H1 (cell line): ENCODE results near the gene FAM107A. TPM values are rescaled to one million over a fixed set of nuclear protein-coding genes. Genes with fewer than 3 reads are reported as not detected.

Source experiments
- CTCF ChIA-PET: fragments of 300-600 bp; sonication (Branson Sonifier 250); formaldehyde crosslinking; loops from one replicate; lab custom pipeline; 2021; ENCODE audit not compliant: partially characterized antibody; lab: Charles Lee
- POLR2A ChIA-PET: fragments of 300-600 bp; sonication (Branson Sonifier 250); formaldehyde crosslinking; loops from one replicate; lab custom pipeline; 2021; ENCODE audit warnings: inconsistent platforms; ENCODE audit not compliant: partially characterized antibody; lab: Charles Lee
- DNase-seq, 2 experiments: peaks; one replicate each; pipeline versions ENCODE4 v3.0.0 to v3.0.0-alpha.2; 2010 to 2022; ENCODE audit warnings: low spot score in 2 of 2, low read depth in 1 of 2, mixed read lengths in 1 of 2
- FAIRE-seq: peaks from 2 replicates; lab custom pipeline; 2011; peaks lifted over from hg19 to GRCh38; lab: Jason Lieb, UNC
- H2AFZ ChIP-seq: 2 replicates; pipeline ENCODE4 v1.8.1; 2012; ENCODE audit warnings: low read length, inconsistent platforms
- H2AK5ac ChIP-seq: 2 replicates; pipeline ENCODE4 v1.6.1; 2013; ENCODE audit warnings: low read depth, low read length
- H2BK120ac ChIP-seq: replicated peaks from 2 replicates; pipeline ENCODE3; 2013; ENCODE audit warnings: low read depth, low read length, inconsistent platforms
- H2BK12ac ChIP-seq: 2 replicates; pipeline ENCODE4 v1.6.1; 2013; ENCODE audit warnings: low read depth, low read length
- H2BK15ac ChIP-seq: 2 replicates; pipeline ENCODE4 v1.6.1; 2013; ENCODE audit warnings: low read length
- H2BK20ac ChIP-seq: 2 replicates; pipeline ENCODE4 v1.6.1; 2013; ENCODE audit warnings: low read length
- H2BK5ac ChIP-seq: 2 replicates; pipeline ENCODE4 v1.6.1; 2013; ENCODE audit warnings: low read depth, low read length
- H3K14ac ChIP-seq: 2 replicates; pipeline ENCODE4 v1.6.1; 2013; ENCODE audit warnings: inconsistent platforms; ENCODE audit not compliant: insufficient read length
- H3K18ac ChIP-seq: 2 replicates; pipeline ENCODE4 v1.6.1; 2013; ENCODE audit warnings: low read length; ENCODE audit errors: extremely low read depth
- H3K23ac ChIP-seq: 2 replicates; pipeline ENCODE4 v1.6.1; 2013; ENCODE audit warnings: inconsistent platforms; ENCODE audit not compliant: insufficient read length
- H3K23me2 ChIP-seq: 2 replicates; pipeline ENCODE4 v1.6.1; 2013; ENCODE audit warnings: low read depth, low read length
- H3K27ac ChIP-seq: 2 replicates; pipeline ENCODE4 v1.6.1; 2011; ENCODE audit warnings: low read depth, low read length, inconsistent platforms
- H3K27me3 ChIP-seq, 4 experiments: replicated peaks in 1 of 4; 1 replicate in 1 of 4; 2 replicates in 3 of 4; pipeline versions ENCODE4 v1.6.1 to v1.8.1; 2011 to 2013; ENCODE audit warnings: low read length in 3 of 4, mild to moderate bottlenecking in 3 of 4, inconsistent platforms in 2 of 4, mixed read lengths in 2 of 4, moderate library complexity in 1 of 4; ENCODE audit not compliant: control insufficient read depth in 3 of 4, insufficient read depth in 3 of 4; ENCODE audit errors: extremely low read depth in 1 of 4
- H3K36me3 ChIP-seq, 4 experiments: 2 replicates each; pipeline versions ENCODE4 v1.6.1 to v1.8.1; 2011 to 2013; ENCODE audit warnings: mild to moderate bottlenecking in 4 of 4, low read length in 3 of 4, moderate library complexity in 2 of 4, control low read depth in 1 of 4, inconsistent platforms in 1 of 4; ENCODE audit not compliant: insufficient read depth in 4 of 4, control insufficient read depth in 2 of 4
- H3K4ac ChIP-seq: replicated peaks from 2 replicates; pipeline ENCODE3; 2013; ENCODE audit warnings: low read length, low read depth, mixed read lengths, inconsistent platforms; ENCODE audit not compliant: insufficient read length
- H3K4me1 ChIP-seq, 4 experiments: replicated peaks in 1 of 4; 1 replicate in 1 of 4; 2 replicates in 3 of 4; pipeline versions ENCODE4 v1.6.1 to v1.8.1; 2011 to 2013; ENCODE audit warnings: low read length in 3 of 4, inconsistent platforms in 2 of 4, mixed read lengths in 1 of 4; ENCODE audit not compliant: insufficient read depth in 4 of 4, control insufficient read depth in 3 of 4
- H3K4me2 ChIP-seq, 2 experiments: 2 replicates each; pipeline versions ENCODE4 v1.6.1 to v1.8.1; 2011 to 2013; ENCODE audit warnings: low read depth in 2 of 2, low read length in 2 of 2, control low read depth in 1 of 2, inconsistent platforms in 1 of 2, mild to moderate bottlenecking in 1 of 2; ENCODE audit not compliant: insufficient read depth in 1 of 2
- H3K4me3 ChIP-seq, 4 experiments: fragments of 200-600, 300-600 bp in 1 of 4; sonication (generic), shearing (Covaris generic), sonication (Bioruptor Twin) in 1 of 4; 2 replicates each; pipeline versions ENCODE4 v1.5.1 to v1.8.1; 2011 to 2016; ENCODE audit warnings: low read length in 4 of 4, low read depth in 3 of 4, control low read depth in 2 of 4, inconsistent platforms in 2 of 4, mild to moderate bottlenecking in 2 of 4, mixed read lengths in 1 of 4, moderate library complexity in 1 of 4; ENCODE audit not compliant: insufficient read depth in 2 of 4; ENCODE audit errors: extremely low read depth in 1 of 4
- H3K56ac ChIP-seq: replicated peaks from 2 replicates; pipeline ENCODE3; 2013; ENCODE audit warnings: low read depth, mild to moderate bottlenecking, mixed read lengths, low read length, inconsistent platforms; ENCODE audit not compliant: insufficient read length
- H3K79me1 ChIP-seq: 2 replicates; pipeline ENCODE4 v1.6.1; 2013; ENCODE audit warnings: low read depth, low read length, control low read depth
- H3K79me2 ChIP-seq, 2 experiments: 2 replicates each; pipeline versions ENCODE4 v1.6.1 to v1.8.1; 2012 to 2013; ENCODE audit warnings: low read length in 2 of 2, mild to moderate bottlenecking in 2 of 2, inconsistent platforms in 1 of 2; ENCODE audit not compliant: insufficient read depth in 2 of 2, control insufficient read depth in 1 of 2
- H3K9ac ChIP-seq, 4 experiments: replicated peaks in 1 of 4; 1 replicate in 1 of 4; 2 replicates in 3 of 4; pipeline versions ENCODE4 v1.6.1 to v1.8.1; 2011 to 2013; ENCODE audit warnings: low read depth in 3 of 4, low read length in 3 of 4, control low read depth in 2 of 4, mild to moderate bottlenecking in 2 of 4, moderate library complexity in 2 of 4, inconsistent platforms in 1 of 4; ENCODE audit errors: extremely low read depth in 1 of 4
- H3K9me3 ChIP-seq, 2 experiments: 2 replicates each; pipeline versions ENCODE4 v1.6.1 to v1.8.1; 2012 to 2013; ENCODE audit warnings: mild to moderate bottlenecking in 2 of 2, moderate library complexity in 2 of 2, control low read depth in 1 of 2, inconsistent platforms in 1 of 2, low read depth in 1 of 2, low read length in 1 of 2, mixed read lengths in 1 of 2; ENCODE audit not compliant: insufficient read depth in 2 of 2
- H4K20me1 ChIP-seq, 2 experiments: replicated peaks in 1 of 2; 2 replicates each; pipeline versions ENCODE3 to v1.8.1; 2011 to 2013; ENCODE audit warnings: inconsistent platforms in 2 of 2, low read length in 2 of 2, mild to moderate bottlenecking in 1 of 2; ENCODE audit not compliant: insufficient read depth in 2 of 2, control insufficient read depth in 1 of 2
- H4K5ac ChIP-seq: 2 replicates; pipeline ENCODE4 v1.6.1; 2013; ENCODE audit warnings: low read length, low read depth, mixed read lengths, inconsistent platforms; ENCODE audit not compliant: insufficient read length
- H4K8ac ChIP-seq: 2 replicates; pipeline ENCODE4 v1.8.0; 2013; ENCODE audit warnings: mild to moderate bottlenecking, moderate library complexity, low read length, inconsistent platforms; ENCODE audit not compliant: insufficient read depth; ENCODE audit errors: extremely low read depth
- H4K91ac ChIP-seq: replicated peaks from 2 replicates; pipeline ENCODE3; 2013; ENCODE audit warnings: low read length, mixed read lengths, inconsistent platforms; ENCODE audit not compliant: insufficient read length
- CEBPB ChIP-seq: IDR thresholded peaks from 2 replicates; pipeline ENCODE4 v1.6.1; 2012; ENCODE audit warnings: low read depth, low read length
- KDM1A ChIP-seq: fragments of 200-600, 300-600 bp; sonication (generic); IDR thresholded peaks from 2 replicates; pipeline ENCODE4 v1.7.1; 2016; ENCODE audit warnings: mild to moderate bottlenecking, low read length, borderline replicate concordance
- MAX ChIP-seq: IDR thresholded peaks from 2 replicates; pipeline ENCODE4 v1.6.1; 2012; ENCODE audit warnings: inconsistent platforms
- YY1 ChIP-seq: IDR thresholded peaks from 2 replicates; pipeline ENCODE4 v1.6.1; 2011; ENCODE audit warnings: low read depth, mild to moderate bottlenecking, low read length
- WGBS, 2 experiments: shearing (Covaris generic) in 1 of 2; methylation state at CpG; one replicate each; pipeline versions ENCODE4 v1.1.6 to v1.1.7; 2013 to 2015; ENCODE audit warnings: low lambda C conversion rate in 2 of 2, mixed read lengths in 2 of 2, inconsistent platforms in 1 of 2, low coverage in 1 of 2, missing lambda C conversion rate in 1 of 2; ENCODE audit not compliant: insufficient replicate concordance in 2 of 2, insufficient coverage in 1 of 2, insufficient read length in 1 of 2; ENCODE audit errors: extremely low coverage in 1 of 2, missing lambda C conversion rate in 1 of 2; 5-methylcytosine and 5-hydroxymethylcytosine counted together
- polyA plus RNA-seq, 7 experiments: library from polyadenylated mRNA; depleted of rRNA in 3 of 7; stranded (reverse) in 5 of 7; unstranded in 2 of 7; fragments of >200 nt in 5 of 7; fragments of 200-250 nt in 2 of 7; gene quantifications; 1 replicate in 5 of 7; 2 replicates in 1 of 7; 4 replicates in 1 of 7; pipeline versions ENCODE4 v1.2.1 to v1.2.3, GENCODE V29; 2011 to 2013; ENCODE audit warnings: missing spikeins in 2 of 7, mixed read lengths in 2 of 7
- total RNA-seq: library from RNA; stranded (reverse); fragmentation: NEBNext Ultra II Directional; extraction: Animal tissue kit (Norgen Biotek cat#: 25700); gene quantifications from 2 replicates; pipeline ENCODE4 v1.2.1, GENCODE V29; 2021

Gene FAM107A
- total and polyA plus RNA-seq, 2 of the 8 experiments (the other 6 are each of a cell fraction or from before 2014, with no cell fraction given) = 0.51 to 0.65 TPM

GRCh38 chr3:58521917-58522631 lies 55.1 kb downstream of the FAM107A start:
- H3K27ac ChIP-seq = no peak overlapping the region

More at GRCh38 chr3:58521917-58522631, 55.1 kb downstream of the FAM107A start:
- Histone ChIP-seq H3K79me1 (no peaks in the 10 kb centered on the region), H3K36me3 (no peaks in the 10 kb centered on the region), H3K23me2 (no peaks in the 10 kb centered on the region), H3K4me3 (no peak overlapping the region), H3K23ac (no peak overlapping the region), H3K9ac (no peak overlapping the region), H3K4me2 (peak overlapping the region in 1 of 2 experiments; percentile 8; a peak in 1 of 4 replicates), H2BK12ac (peak overlapping the region; percentile 71; the same call in 1 of the 2 replicates), H3K14ac (no peak overlapping the region), H2BK120ac (no peak overlapping the region), H2BK15ac (0 out of 2 replicates have a peak overlapping the region, but pooled peaks have one; percentile 16), H3K4ac (no peak overlapping the region), H3K4me1 (peaks cover 5 to 16% (median 9%) of the 10 kb centered on the region in 4 experiments; a peak in 6 of 7 replicates), H3K56ac (no peak overlapping the region), H2AFZ (no peak overlapping the region), H4K5ac (no peak overlapping the region), H3K27me3 (no peaks in the 10 kb centered on the region; a peak in 1 of 7 replicates), H3K79me2 (no peaks in the 10 kb centered on the region), H2BK5ac (no peak overlapping the region), H3K9me3 (no peaks in the 10 kb centered on the region), H3K18ac (no peak overlapping the region; the same call in 1 of the 2 replicates), H4K20me1 (no peaks in the 10 kb centered on the region), H2AK5ac (no peak overlapping the region), H4K91ac (no peak overlapping the region), H2BK20ac (no peak overlapping the region), H4K8ac (no peak overlapping the region)
- 76% methylated on average over 10 of the region's 10 CpGs; no CpG with 5 or more reads in 1 of the 2 experiments for WGBS, 2 experiments
- TF ChIP-seq KDM1A = no peak
- peak; percentile 58 for TF ChIP-seq MAX
- 0 out of 2 replicates have a peak, but pooled peaks have one; percentile 39 for TF ChIP-seq CEBPB
- TF ChIP-seq YY1 = peak; percentile 85
- ChIA-PET POLR2A (interaction anchor here (0.6 to 1.3 kb wide), 2 partner anchors 96 to 199 kb away, joined by 3 read pairs; no protein-coding TSS in a partner anchor), CTCF (interaction anchor here (0.5 to 6.6 kb wide), 13 partner anchors 7 to 334 kb away, joined by 3 to 64 read pairs (median 3); partner anchors contain the start of genes HTD2 and RPP14)
- peak in 1 of 2 experiments; percentile 45 for DNase-seq
- FAIRE-seq = no peak
